Caki2 (cell line): Measurements from ENCODE around the gene MS4A18. TPM values are rescaled to one million over a fixed set of nuclear protein-coding genes. Genes with fewer than 3 reads are reported as not detected.
"Not testable (repeated sequence)": the region's sequence is repeated elsewhere in the genome, so short reads cannot be mapped to it uniquely, and the experiment has no call there.

Experiments used
- DNase-seq: peaks from one replicate; pipeline ENCODE4 v3.0.0-alpha.2; 2015; ENCODE audit warnings: low read depth
- in situ Hi-C: cut with HindIII; loops from 2 replicates; pipeline ENCODE4 v1.10.0; 2016; ENCODE audit warnings: low sequenced_read_pairs, low pct_unique_long_range_greater_than_20kb, mixed read lengths
- total RNA-seq: library from RNA; depleted of rRNA; stranded (reverse); fragments of >200 nt; shearing (Covaris generic); gene quantifications from 2 replicates; pipeline ENCODE4 v1.2.3, GENCODE V29; 2014; ENCODE audit warnings: low replicate concordance

The MS4A18 gene
- total RNA-seq, 1 experiment from 2014 or later: not detected

DNA sequence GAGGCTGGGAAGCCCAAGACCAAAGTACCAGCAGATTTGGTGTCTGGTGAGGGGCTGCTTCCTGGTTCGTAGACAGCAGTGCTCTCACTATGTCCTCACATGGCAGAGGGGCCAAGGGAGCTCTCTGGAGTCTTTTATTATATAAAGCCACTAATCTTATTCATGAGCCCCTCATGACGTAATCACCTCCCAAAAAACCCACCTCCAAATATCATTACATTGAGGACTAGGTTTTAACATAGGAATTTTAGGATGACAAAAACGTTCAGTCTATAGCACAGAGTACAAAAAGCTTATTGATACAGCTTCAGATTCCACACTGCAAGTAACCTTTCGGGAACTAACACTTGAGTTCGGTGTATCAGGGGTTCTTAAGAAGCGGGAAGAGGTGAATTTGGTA lies 4.1 kb upstream of the MS4A18 start:
- in situ Hi-C loops: no loop called here
- no peak for DNase-seq

GRCh38 chr11:60725592-60725991 lies 1.1 kb downstream of the MS4A18 start:
- in situ Hi-C loops: no loop called here
- no peak for DNase-seq

- no peak for DNase-seq
- in situ Hi-C loops: no loop called here
Measured at GRCh38 chr11:60731586-60731985, 7.1 kb downstream of the MS4A18 start.

- no peak for DNase-seq
- in situ Hi-C loops: no loop called here
Measured at GRCh38 chr11:60734279-60734678, 9.8 kb downstream of the MS4A18 start.

DNA sequence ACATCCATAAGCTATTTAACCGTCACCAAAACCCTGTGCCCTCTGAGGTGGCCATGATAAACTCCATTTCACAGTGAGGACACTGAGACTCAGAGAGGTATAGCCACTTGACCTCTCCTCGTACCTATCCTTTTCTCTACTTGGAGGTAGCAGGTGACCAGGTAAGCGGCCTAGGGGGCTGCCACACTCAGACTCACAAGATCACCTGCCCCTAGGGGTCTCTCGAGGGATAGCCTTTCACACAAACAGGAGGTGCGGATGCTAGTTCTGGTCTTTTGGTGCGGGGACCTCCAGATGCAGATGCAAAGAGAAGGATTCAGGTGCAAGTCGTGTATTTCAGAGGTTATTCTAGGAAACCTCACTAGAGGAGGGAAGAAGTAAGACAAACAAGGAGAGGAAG lies 14.6 kb downstream of the MS4A18 start:
- in situ Hi-C loops: no loop called here
- no peak for DNase-seq

DNA sequence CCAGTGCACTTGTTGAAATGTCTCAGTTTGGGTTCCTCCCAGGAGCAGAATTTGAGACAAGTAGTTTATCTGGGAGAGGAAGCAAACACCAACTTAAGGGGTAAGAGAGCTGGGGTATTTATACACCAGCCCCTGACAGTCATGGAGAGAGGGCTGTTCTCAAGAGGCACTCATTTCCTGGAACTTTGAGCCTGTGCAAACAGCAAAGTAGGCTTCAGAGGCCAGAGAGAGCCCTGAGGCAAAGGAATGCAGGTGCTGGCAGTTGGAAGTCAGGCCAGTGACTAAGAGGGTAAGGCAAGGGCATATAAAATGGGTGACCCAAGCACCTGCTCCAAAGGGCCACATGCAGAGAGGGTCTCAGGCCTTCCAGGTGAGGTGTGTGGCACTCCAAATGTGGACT lies 16.1 kb downstream of the MS4A18 start:
- no peak for DNase-seq
- in situ Hi-C loops: no loop called here

DNA sequence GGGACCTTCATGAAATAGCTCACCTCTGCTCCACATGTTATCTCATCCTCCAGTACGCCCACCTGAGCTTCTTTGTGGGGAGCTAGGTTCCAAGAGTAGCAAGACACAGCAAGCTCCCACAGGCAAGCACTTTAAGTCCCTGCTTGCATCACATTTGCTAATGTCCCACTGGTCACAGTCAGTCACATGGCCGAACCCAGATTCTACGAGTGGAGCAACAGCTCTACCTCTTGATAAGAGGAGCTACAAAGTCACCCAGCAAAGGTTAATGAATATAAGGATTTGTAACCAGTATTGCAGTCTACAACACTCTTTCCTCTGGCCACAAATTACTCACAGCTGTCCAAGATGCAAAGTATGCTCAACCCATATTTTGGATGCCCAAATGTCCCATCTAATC lies 16.9 kb downstream of the MS4A18 start:
- in situ Hi-C loops: no loop called here
- DNase-seq: no peak

- in situ Hi-C loops: no loop called here
- no peak for DNase-seq
Measured at GRCh38 chr11:60743058-60743457, 18.5 kb downstream of the MS4A18 start.

- in situ Hi-C loops: no loop called here
- no peak for DNase-seq
Measured at GRCh38 chr11:60744114-60744513, 19.6 kb downstream of the MS4A18 start.

DNA sequence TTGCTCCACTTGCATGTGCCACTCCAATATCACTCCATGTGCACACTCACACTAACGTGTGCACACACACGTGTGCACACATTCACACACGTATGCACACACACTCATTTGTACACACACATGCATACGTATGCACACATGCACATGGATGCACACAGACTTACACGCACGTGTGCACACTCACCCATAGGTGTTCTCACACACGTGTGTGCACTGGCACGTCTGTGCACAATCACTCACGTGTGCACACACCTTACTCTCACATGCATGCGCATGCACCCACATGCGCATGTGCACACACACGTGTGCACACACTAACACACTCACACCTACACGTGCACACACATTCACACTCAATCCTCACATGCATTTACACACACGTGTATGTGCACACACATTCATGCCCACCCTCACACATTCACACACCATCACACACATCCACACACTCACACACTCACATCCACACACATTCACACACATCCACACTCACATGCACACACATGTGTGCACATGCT lies 22.9 kb downstream of the MS4A18 start:
- in situ Hi-C loops: no loop called here
- no peak for DNase-seq

DNA sequence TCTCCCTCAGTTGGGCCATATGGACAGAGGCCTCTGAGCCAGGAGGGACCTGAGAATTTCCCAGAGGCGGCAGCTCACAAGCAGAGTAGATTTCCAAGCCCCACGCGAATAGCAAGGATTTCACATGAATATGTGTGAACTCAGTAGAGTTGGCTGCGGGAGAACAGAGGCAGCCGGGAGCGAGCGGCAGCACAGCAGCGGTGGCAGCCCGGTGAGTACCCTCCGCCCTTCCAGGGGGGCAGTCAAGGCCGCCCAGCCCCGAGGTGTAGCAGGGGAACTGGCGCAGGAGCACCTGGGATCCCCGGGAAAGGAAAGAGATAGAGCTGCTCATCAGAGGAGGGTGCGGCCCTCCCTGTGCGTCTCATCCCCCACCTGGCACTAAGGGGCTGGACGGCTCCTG lies 23.7 kb downstream of the MS4A18 start:
- in situ Hi-C loops: no loop called here
- DNase-seq: no peak

DNA sequence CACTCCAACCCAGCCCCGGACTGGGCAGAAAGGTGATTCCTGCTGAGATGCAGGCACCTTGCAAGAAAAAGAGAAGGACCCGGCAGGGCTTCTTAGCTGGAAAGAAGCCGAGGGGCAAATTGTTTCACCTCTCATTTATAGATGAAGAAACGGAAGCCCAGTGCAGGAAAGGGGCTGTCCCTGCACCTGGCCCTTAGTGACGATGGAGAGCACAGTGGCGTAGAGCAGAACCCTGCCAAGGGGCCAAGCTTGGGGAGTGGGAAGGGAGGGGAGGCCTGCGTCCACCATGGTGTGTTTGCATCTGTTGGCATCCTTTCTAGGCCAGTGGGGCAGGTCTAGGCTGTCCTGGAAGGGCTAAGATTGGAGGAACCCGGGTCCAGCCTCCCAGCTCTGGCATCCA lies 24.3 kb downstream of the MS4A18 start:
- DNase-seq: no peak
- in situ Hi-C loops: no loop called here

GRCh38 chr11:60750911-60751310 lies 26.4 kb downstream of the MS4A18 start:
- DNase-seq: no peak
- in situ Hi-C loops: no loop called here

- DNase-seq: no peak
- in situ Hi-C loops: no loop called here
Measured at GRCh38 chr11:60753309-60753708, 28.8 kb downstream of the MS4A18 start.

DNA sequence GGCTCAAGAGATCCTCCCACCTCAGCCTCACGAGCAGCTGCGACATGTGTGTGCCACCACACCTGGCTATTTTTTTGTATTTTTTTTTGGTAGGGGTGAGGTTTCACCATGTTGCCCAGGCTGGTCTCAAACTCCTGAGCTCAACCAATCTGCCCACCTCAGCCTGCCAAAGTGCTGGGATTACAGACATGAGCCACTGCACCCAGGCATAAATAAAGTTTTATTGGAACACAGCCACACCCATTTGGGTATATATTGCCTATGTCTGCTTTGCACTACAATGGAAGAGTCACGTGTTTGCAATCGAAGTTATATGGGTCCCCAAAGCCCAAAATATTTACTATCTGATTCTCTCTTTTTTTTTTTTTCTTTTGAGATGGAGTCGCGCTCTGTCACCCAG lies 30.4 kb downstream of the MS4A18 start:
- in situ Hi-C loops: no loop called here
- DNase-seq: no peak

- DNase-seq: no peak
- in situ Hi-C loops: no loop called here
Measured at GRCh38 chr11:60756307-60757032, 31.9 kb downstream of the MS4A18 start, which contains the start of gene MS4A15. TSS of gene MS4A15 (plus strand) at chr11:60756867. CDS start at chr11:60763734, 6,867 bp downstream.

DNA sequence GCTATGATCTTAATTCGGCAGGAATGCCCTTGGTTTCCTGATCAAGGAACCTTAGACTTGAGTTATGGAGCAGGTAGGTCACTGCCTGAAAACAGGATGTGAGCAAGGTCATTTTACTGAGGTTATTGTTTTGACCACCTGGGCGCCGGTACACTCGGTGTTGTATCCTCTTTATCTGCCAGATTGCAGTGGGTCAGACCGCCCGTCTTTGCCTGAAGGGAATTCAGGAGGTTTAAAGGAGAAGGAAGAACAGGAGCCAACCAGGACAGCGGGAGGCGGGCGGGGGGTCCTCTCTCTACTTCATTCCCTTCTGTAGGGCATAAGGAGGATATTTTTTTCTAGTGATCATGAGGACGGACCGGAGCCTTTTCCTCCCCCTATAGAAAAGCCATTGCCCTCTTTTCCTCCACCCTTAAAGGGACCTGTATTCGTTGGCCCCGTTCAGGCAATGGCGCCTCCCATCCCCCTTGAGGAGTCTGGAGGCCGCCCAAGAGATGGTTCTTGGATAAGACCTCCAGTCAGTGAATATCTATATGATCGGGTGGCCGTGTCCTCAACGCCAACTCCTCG lies 32.8 kb downstream of the MS4A18 start:
- in situ Hi-C loops: no loop called here
- DNase-seq: no peak

GRCh38 chr11:60758671-60759070 lies 34.2 kb downstream of the MS4A18 start:
- in situ Hi-C loops, DNase-seq: not testable (repeated sequence)

- in situ Hi-C loops, DNase-seq: not testable (repeated sequence)
Measured at GRCh38 chr11:60759438-60760225, 35.1 kb downstream of the MS4A18 start.
